GM18505 (cell line): ENCODE measurements around the gene DIAPH1.

Source experiments
- ATAC-seq: cut with Tn5 transposase; IDR thresholded peaks from one replicate; pipeline ENCODE4 v1.9.1; 2021; ENCODE audit not compliant: unreplicated experiment
- POLR2A ChIP-seq: IDR thresholded peaks from 4 replicates; pipeline ENCODE4 v1.6.1; 2011; ENCODE audit warnings: borderline replicate concordance; ENCODE audit not compliant: insufficient read depth, insufficient read length; ENCODE audit errors: extremely low read depth

DIAPH1 gene

DNA sequence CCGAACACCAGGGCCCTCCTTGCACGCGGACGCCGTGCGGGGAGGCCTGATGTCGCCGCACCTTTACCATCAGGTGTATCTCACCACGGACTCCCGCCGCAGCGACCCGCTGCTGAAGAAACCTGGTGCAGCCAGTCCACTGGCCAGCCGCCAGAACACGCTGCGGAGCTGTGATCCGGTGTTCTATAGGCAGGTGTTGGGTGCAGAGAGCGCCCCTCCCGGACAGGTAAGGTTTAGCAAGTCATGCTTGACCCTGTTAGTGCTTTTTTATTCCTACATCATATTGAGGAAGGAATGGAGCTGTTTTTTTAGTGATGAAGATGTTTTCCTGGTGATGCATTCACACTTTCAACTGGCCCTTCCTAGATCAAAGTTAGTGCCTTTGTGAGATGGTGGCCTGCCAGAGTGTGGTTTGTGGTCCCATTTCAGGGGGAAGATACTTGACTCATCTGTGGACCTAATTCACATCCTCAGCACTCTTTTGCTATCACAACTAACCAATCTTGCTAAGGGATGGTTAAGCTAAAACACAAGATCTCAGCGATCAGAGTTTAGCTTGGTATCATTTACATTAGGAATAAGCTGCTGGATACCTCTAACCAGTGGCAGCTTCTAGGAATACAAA lies 140.4 kb downstream of the DIAPH1 start:
- no peak for TF ChIP-seq POLR2A
- no peak for ATAC-seq

- TF ChIP-seq POLR2A: no peak
- ATAC-seq: no peak
Measured at GRCh38 chr5:141477815-141478214, 141.0 kb downstream of the DIAPH1 start.

DNA sequence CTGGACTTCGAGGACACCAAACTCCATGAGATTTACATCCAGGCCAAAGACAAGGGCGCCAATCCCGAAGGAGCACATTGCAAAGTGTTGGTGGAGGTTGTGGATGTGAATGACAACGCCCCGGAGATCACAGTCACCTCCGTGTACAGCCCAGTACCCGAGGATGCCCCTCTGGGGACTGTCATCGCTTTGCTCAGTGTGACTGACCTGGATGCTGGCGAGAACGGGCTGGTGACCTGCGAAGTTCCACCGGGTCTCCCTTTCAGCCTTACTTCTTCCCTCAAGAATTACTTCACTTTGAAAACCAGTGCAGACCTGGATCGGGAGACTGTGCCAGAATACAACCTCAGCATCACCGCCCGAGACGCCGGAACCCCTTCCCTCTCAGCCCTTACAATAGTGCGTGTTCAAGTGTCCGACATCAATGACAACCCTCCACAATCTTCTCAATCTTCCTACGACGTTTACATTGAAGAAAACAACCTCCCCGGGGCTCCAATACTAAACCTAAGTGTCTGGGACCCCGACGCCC lies 141.7 kb downstream of the DIAPH1 start:
- ATAC-seq: no peak
- TF ChIP-seq POLR2A: no peak

DNA sequence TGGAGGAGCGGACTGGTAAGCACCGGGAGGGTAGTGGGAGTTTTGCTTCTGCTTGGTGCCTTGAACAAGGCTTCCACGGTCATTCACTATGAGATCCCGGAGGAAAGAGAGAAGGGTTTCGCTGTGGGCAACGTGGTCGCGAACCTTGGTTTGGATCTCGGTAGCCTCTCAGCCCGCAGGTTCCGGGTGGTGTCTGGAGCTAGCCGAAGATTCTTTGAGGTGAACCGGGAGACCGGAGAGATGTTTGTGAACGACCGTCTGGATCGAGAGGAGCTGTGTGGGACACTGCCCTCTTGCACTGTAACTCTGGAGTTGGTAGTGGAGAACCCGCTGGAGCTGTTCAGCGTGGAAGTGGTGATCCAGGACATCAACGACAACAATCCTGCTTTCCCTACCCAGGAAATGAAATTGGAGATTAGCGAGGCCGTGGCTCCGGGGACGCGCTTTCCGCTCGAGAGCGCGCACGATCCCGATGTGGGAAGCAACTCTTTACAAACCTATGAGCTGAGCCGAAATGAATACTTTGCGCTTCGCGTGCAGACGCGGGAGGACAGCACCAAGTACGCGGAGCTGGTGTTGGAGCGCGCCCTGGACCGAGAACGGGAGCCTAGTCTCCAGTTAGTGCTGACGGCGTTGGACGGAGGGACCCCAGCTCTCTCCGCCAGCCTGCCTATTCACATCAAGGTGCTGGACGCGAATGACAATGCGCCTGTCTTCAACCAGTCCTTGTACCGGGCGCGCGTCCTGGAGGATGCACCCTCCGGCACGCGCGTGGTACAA lies 142.5 kb downstream of the DIAPH1 start:
- TF ChIP-seq POLR2A: no peak
- ATAC-seq: peak; percentile 30

DNA sequence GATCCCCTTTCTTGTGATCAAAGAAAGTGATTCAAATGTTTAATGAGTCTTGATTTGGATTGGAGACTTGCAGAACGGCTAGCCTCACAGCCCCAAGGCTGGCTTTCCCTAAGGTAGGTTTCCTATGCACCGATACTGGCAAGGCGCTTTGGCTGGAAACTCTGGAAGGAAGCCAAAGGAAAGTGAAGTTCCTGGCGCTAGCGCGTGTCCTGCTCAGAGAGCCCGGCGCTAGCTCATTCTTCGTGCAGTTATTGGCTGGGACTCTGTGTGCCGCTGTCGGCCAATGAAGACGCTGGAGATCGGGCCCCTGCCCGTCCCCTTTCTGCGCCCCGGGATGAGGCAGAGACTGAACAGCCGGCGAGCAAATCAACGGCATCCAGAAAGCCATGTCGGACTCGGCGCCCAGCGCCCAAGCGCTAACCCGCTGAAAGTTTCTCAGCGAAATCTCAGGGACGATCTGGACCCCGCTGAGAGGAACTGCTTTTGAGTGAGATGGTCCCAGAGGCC lies 143.1 kb downstream of the DIAPH1 start, which contains the start of gene PCDHGC3:
Gene PCDHGC3 (plus strand): TSS at position 342 of the 507 bp plus-strand sequence. CDS start 151 bp downstream, at position 493.
- peak; percentile 54 for TF ChIP-seq POLR2A
- ATAC-seq: peak; percentile 96

DNA sequence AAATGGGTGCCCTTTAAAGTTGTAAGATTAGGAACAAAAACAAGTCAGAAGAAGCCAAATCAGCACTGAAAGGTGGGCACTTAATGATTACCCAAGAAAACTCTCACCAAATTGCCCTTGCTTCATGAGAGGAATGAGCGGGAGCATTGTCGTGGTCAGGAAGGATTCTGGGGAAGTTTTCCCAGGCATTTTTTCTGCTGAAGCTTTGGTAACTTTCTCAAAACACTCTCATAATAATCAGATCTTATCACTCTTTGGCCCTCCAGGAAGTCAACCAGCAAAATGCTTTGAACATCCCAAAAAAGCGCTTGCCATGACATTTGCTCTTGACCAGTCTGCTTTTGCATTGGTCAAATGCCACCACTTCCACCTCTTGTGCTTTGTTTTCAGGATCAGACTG lies 153.4 kb downstream of the DIAPH1 start:
- ATAC-seq: no peak
- no peak for TF ChIP-seq POLR2A
